Stimulated activated CD4-positive, alpha-beta T cell treated with anti-CD3 and anti-CD28 coated beads, Interleukin-4, amount 100 ng/mL, for 1 hour (primary cell): ENCODE data around the gene IFIT1B.
"Not testable (repeated sequence)": the region's sequence is repeated elsewhere in the genome, so short reads cannot be mapped to it uniquely, and the experiment has no call there.

Experiments
- DNase-seq: peaks from one replicate; pipeline ENCODE4 v3.0.0-alpha.2; 2020

Gene IFIT1B

GRCh38 chr10:89384474-89385340 is 6.9 kb downstream of the IFIT1B start:
- DNase-seq, result no peak

- DNase-seq, result no peak
Measured at GRCh38 chr10:89388806-89389205, 10.9 kb downstream of the IFIT1B start.

- no peak for DNase-seq
Measured at GRCh38 chr10:89389254-89389653, 11.4 kb downstream of the IFIT1B start.

GRCh38 chr10:89390476-89391225 is 12.8 kb downstream of the IFIT1B start:
- DNase-seq, result no peak

- DNase-seq, result not testable (repeated sequence)
Measured at GRCh38 chr10:89391226-89391576, 13.3 kb downstream of the IFIT1B start.

GRCh38 chr10:89391907-89392756 is 14.3 kb downstream of the IFIT1B start, which contains the start of gene IFIT1:
Gene IFIT1, plus strand, starts transcription at chr10:89392623. Its CDS starts 90 bp downstream, at chr10:89392713.
- peak; percentile 8 for DNase-seq

- DNase-seq, result no peak
Measured at GRCh38 chr10:89392974-89393373, 15.1 kb downstream of the IFIT1B start.

GRCh38 chr10:89393898-89394297 is 16.0 kb downstream of the IFIT1B start:
- DNase-seq, result no peak

GRCh38 chr10:89395141-89395540 is 17.3 kb downstream of the IFIT1B start:
- no peak for DNase-seq

GRCh38 chr10:89398003-89398749 is 20.3 kb downstream of the IFIT1B start:
- DNase-seq, result no peak

- no peak for DNase-seq
Measured at GRCh38 chr10:89399956-89400355, 22.1 kb downstream of the IFIT1B start.

- no peak for DNase-seq
Measured at GRCh38 chr10:89403043-89403442, 25.2 kb downstream of the IFIT1B start.

- no peak for DNase-seq
Measured at GRCh38 chr10:89404104-89405047, 26.5 kb downstream of the IFIT1B start.

- DNase-seq, result not testable (repeated sequence)
Measured at GRCh38 chr10:89406178-89406577, 28.3 kb downstream of the IFIT1B start.

GRCh38 chr10:89407792-89408191 is 29.9 kb downstream of the IFIT1B start:
- not testable (repeated sequence) for DNase-seq

GRCh38 chr10:89409282-89409681 is 31.4 kb downstream of the IFIT1B start:
- not testable (repeated sequence) for DNase-seq

- DNase-seq, result not testable (repeated sequence)
Measured at GRCh38 chr10:89410551-89410950, 32.7 kb downstream of the IFIT1B start.

- DNase-seq, result not testable (repeated sequence)
Measured at GRCh38 chr10:89411135-89411534, 33.3 kb downstream of the IFIT1B start.

GRCh38 chr10:89412276-89412675 is 34.4 kb downstream of the IFIT1B start:
- DNase-seq, result peak; percentile 21

GRCh38 chr10:89413398-89413912 is 35.6 kb downstream of the IFIT1B start:
- DNase-seq, result no peak
